HG03039 (cell line): ENCODE results near the gene OTULINL.
A peak's percentile ranks its signal among the peaks of the same experiment; 100 is the strongest.

ENCODE experiments used
- ATAC-seq: cut with Tn5 transposase; IDR thresholded peaks from one replicate; pipeline ENCODE4 v1.9.1; 2021; ENCODE audit warnings: mild to moderate bottlenecking, moderate library complexity; ENCODE audit not compliant: unreplicated experiment

Gene OTULINL

DNA sequence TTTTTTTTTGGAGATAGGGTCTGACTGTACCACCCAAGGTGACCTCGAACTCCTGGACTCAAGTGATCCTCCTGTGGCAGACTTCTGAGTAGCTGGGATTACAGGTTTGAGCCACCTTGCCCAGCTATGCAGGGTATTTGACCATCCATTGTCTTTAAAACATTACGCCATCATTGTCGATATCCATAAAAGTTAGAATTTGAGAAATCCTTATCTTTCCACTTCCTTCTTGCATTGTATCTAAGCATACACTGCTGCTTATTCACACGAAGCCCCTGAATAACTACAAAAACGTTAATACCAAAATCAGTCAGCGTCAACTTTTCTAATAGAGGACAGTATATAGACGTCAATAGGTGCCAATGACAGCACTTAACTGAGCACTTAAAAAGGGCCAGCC is 5.4 kb upstream of the OTULINL start:
- no peak for ATAC-seq

GRCh38 chr5:14577079-14577725 is 4.4 kb upstream of the OTULINL start:
- no peak for ATAC-seq

DNA sequence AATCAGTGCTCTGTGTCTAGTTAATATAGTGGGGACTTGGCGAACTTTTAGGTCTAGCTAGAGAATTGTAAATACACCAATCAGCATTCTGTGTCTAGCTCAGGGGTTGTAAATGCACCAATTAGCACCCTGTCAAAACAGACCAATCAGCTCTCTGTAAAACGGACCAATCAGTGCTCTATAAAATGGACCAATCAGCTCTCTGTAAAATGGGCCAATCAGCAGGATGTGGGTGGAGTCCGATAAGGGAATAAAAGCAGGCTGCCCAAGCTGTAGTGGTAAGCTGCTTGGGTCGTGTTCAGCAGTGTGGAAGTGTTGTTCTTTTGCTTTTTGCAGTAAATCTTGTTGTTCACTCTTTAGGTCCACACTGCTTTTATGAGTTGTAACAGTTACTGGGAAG is 3.6 kb upstream of the OTULINL start:
- ATAC-seq: no peak

GRCh38 chr5:14579246-14579645 is 2.3 kb upstream of the OTULINL start:
- no peak for ATAC-seq

DNA sequence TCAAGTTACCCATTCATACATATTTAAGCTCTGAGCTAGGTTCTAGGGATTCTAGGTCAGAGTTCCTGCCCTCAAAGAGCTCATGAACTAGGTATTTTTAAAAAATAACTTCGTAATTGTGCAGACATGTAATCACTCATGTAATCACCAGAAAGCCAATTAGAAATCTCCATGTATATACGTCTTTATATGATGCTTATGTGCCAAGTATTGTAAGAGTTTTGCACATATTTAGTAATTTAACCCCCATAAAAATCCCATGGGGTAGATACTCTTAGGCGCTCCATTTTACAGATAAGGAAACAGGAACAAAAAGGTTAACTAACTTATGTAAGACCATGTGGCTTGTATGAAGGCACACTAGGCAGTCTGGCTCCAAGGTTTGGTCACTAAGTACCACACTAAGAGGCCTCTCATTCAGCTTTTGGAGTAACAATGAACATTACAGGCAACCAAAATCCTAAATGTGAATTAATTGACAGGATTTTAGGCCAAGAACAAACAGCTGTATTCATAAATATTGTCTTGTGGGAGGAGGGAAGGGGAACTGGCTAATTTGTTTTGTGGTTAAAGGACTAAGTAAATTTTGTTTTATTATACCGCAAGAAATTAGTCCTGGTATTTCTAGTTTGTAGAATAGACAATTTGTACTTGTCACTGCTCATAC is 1.7 kb upstream of the OTULINL start:
- ATAC-seq: no peak

DNA sequence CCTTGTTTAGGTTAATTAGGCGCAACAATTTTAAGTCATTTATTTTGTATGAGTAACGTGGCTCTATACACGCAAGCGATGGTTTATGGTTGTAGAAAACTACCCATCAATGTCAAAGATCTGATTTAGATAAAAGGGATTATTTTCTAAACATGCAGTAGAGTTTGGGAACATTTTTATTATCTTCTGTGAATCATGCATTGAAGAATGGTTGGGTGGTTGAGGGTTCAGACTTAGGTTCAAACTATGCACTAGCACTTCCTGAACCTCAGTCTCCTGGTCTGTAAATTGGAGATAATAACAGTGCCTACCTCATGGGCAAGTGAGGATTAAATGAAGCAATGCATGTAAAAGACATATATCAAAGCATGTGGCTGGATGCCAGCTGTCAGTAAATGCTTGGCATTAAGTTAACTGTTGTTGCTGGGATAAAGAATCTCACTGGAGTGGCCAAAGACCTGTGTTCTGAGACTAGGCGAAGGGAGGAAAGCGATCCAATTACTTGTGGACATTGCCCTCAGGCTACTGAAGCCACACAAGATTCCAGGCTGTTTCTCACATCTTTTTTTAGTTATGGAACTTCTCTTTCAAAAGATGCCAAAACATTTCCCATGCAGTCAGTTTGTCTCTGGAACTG is 1.1 kb upstream of the OTULINL start:
- ATAC-seq: no peak

- ATAC-seq: peak; percentile 54
Observed at GRCh38 chr5:14581891-14582796, 552 bp downstream of the OTULINL start.

DNA sequence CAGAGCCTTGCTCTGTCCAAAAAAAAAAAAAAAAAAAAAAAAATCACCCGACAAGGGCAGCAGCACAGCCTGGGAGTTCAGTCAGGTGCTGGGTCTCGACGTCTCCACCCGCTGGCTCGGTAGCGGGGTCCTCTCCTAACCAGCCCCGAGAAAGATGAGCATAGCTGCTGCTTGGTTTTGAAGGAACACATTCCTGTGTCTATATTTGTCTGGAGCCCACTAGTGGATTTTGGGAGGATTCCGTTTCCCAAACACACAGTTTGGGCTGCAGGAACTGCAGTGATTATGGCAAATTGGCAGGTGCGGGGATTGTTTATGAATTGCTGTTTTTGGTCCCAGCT is 1.2 kb downstream of the OTULINL start:
- no peak for ATAC-seq

- no peak for ATAC-seq
Observed at GRCh38 chr5:14584848-14585247, 3.3 kb downstream of the OTULINL start.

- no peak for ATAC-seq
Observed at GRCh38 chr5:14587150-14587549, 5.6 kb downstream of the OTULINL start.

DNA sequence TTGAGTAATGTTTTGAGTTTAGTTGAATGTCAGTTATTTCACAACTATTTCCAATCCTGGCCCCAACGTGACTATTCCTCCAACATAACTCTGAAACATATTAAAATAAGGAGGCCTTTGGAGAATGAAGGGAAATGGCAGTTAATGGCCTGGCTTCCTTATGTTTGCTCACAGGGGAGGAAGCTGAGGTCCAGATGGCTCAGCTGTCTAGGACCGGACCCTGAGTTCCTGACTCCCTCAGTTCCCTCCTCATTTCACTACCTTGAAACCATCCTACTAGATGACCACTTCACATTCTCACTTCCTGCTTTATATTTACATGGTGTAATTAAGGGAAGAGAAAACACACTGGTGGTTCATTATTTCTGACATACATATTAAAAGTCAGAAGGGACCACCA is 6.6 kb downstream of the OTULINL start:
- no peak for ATAC-seq

GRCh38 chr5:14588758-14589543 is 7.4 kb downstream of the OTULINL start:
- no peak for ATAC-seq

DNA sequence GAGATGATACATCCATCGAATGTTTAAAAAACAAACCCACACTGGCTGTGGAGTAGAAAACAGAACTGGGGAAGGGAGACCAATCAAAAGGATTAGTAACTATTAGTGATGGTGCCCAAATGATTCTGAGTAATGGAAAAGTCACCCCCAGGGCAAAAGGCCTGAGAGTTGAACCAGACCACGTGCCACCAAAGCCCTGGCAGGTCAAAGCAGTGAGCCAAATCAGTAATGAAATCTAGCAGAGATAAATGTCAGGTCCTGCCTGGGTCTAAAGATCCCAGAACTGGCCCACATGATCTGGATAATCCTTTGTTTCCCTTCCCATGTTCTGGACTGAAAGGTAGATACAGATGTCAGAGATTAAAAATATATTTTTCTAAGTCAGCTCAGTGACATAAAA is 9.4 kb downstream of the OTULINL start:
- no peak for ATAC-seq

DNA sequence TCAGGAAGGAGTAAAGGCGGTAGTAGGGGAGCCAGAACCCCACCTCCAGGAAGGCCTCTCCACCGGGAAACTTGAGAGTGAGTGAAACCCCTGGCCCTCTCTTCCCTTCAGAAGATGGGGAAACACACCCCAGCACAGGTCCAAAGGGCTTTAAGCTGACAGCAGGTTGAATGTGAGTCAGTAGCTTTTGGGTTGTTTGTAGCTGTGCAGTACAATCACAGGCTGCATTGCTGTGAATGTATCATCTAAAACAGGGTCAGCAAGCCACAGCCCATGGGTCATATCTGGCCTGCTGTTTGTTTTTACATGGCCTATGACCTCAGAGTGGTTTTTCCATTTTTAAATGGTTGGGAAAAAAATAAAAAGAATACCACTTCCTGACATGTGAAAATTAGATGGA is 10.0 kb downstream of the OTULINL start:
- ATAC-seq: no peak

GRCh38 chr5:14593326-14594021 is 11.9 kb downstream of the OTULINL start:
- ATAC-seq: no peak

GRCh38 chr5:14594378-14595074 is 12.9 kb downstream of the OTULINL start:
- no peak for ATAC-seq

- ATAC-seq: peak; percentile 56
Observed at GRCh38 chr5:14595189-14595588, 13.6 kb downstream of the OTULINL start.

- no peak for ATAC-seq
Observed at GRCh38 chr5:14595891-14596290, 14.3 kb downstream of the OTULINL start.

- no peak for ATAC-seq
Observed at GRCh38 chr5:14597080-14597479, 15.5 kb downstream of the OTULINL start.
